Fibroblast of skin of abdomen (primary cell): Measurements from ENCODE around the gene ABCA6.
"Not testable (repeated sequence)": the region's sequence is repeated elsewhere in the genome, so short reads cannot be mapped to it uniquely, and the experiment has no call there.

Source experiments
- DNase-seq: peaks from one replicate; pipeline ENCODE4 v3.0.0-alpha.2; 2013

Gene ABCA6

GRCh38 chr17:69134112-69134511, 7.6 kb downstream of the ABCA6 start:
- no peak for DNase-seq

DNA sequence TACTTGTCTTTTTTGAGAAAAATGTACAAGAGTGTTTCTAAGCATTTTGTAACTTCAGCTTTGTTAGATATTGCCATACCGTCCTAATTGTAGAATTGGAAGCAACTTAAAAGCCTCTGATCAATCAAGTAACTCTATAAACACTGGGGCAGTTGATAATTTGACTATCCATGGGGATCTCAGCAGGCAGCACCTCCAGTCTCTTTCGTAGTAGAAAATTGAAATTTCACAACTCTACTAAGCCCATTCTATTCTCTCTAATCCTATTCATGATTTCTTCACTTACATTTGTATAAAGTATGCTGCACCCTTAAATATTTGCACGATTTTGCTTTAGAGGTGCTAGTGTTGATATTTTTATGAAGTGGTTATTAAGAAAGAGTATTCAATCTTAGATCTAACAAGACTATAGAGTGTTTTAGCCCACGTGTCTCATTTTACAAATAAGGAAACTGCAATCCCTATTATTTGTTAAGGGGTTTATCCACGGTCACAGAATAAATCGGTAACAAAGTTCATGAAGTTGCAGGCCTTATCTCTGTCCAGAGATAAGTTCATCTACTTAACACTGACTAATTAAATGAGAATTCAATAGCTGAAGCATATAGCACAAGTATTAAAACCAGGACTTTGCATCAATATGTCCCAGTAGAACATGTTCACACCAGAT, 10.9 kb downstream of the ABCA6 start:
- no peak for DNase-seq

DNA sequence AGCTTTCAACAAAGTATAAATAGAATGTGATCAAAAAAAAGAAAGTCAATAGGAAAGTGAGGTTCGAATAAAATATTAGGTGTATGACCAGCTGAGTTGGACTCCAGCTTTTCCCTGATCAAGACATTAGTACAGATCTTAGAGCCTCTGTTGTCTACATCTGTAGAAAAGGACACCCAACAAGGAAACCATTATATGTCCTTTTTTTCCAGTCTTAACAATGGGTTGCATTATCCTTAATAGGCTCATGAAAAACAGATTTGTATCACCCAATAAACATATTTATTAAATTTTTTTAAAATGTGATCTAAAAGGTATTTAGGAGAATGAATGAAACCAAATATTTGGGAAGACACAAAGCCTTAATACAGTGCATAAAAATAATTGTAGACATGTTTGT, 18.1 kb downstream of the ABCA6 start:
- DNase-seq = no peak

GRCh38 chr17:69122065-69122464, 19.6 kb downstream of the ABCA6 start:
- DNase-seq = no peak

DNA sequence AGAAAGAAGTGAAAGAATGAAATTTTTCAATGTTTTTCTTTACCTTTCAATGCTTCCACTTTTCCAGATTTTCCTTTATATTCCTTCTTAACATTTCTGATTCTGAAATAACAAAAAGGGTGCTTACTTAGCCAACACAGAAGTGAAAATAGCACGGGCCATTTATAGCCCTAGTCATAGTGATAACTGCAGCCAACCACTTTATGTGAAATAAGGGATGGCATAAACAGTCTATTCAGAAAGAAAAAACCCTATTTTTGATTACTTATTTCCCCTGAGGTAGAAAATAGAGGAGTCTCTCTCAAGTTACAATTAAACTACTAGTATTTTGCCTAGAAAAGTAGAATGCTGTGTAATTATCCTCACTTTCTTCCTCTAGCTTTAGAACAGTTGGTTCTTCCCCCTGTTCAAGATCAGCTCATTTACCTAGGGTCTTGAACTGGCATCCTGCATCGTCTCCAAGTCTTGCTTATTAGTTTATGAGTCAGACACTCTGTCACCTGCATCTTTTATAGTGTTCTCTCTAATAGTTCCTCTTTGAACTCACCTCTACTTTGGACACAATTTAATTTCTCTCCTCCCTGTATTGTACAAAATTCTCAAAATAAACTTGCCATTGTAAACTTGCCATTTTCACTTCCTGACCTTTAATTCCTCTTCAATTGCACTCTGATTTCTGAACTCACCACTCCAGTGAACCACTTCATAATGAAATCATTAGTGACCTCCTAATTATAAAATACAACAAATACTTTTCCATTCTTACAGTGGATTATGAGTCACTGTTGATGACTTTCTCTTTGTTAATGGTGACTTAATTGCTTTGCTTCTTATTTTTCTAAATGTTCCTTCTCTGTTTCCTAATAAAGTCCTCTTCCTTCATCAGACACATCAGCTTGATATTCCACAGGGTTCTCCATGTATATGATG, 23.6 kb downstream of the ABCA6 start:
- DNase-seq = no peak

- DNase-seq = no peak
These were observed 29.9 kb downstream of the ABCA6 start for GRCh38 chr17:69111794-69112193.

- DNase-seq = no peak
These were observed 35.6 kb downstream of the ABCA6 start for GRCh38 chr17:69105907-69106730.

DNA sequence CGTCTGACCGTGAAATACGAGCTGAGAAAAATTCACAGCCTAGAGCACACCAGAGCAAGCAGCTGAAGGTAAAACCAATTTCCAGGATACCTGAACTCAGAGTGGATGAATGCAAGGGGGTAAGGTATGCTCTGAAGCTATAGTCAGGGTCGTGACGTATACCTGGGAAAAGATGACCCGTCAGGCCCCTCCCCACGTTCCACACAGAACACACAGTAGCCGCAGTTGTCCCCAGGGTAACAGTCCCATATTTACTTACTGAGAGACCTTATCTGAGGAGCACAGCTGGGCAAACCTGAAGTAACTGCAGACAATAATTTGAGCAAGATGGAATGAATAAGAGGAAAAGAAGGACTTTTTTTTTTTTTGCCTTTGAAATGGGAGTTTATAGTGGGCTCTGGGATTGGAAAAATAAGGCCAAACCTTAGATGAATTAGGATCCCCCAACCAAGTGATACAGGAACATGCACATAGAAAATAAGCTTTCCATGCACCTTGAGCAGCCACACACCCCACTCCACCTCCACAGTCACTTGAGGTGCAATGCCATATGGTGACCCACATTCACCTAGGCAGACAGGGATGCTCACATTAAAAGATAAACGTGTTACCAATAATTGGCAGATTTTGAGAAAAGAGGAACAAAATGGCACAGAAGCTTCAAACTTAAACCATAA, 38.0 kb downstream of the ABCA6 start:
- no peak for DNase-seq

DNA sequence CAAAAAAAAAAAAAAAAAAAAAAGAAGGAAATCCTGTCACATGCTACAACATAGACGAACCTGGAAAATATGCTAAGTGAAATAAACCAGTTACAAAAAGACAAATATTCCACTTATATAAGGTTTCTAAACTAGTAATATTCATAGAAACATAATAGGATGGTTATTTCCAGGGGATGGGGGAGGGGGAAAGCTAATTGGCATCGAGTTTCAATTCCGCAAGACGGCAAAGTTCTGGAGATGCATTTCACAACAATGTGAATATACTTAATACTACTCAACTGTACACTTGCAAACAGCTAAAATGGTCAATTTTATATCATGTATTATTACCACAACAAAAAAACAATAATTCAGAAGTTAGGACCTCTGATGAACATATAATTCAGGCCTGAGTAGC, 43.1 kb downstream of the ABCA6 start:
- DNase-seq = no peak

- DNase-seq = no peak
These were observed 45.2 kb downstream of the ABCA6 start for GRCh38 chr17:69096541-69096940.

GRCh38 chr17:69093995-69094394, 47.7 kb downstream of the ABCA6 start:
- no peak for DNase-seq

- no peak for DNase-seq
These were observed 48.4 kb downstream of the ABCA6 start for GRCh38 chr17:69093279-69093789.

DNA sequence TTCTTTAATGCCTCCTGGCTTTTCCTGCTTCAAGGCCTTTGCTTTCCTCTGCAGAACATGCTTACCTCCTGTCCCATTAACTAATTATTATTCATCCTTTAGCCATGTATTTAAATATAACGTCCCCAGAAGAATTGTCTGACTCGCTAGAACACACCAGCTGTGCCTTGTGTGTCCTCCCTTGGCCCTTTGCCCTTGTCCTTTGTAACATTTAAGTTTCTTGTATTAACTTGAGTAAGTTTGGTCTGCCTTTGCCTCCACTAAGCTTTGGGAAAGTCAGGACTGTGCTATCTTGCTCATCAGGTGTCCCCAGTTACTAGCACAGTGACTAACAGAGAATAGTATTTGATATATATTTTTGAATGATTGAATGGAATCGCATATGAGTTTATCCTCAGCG, 51.3 kb downstream of the ABCA6 start:
- no peak for DNase-seq

GRCh38 chr17:69088643-69089200, 53.0 kb downstream of the ABCA6 start:
- DNase-seq = no peak

DNA sequence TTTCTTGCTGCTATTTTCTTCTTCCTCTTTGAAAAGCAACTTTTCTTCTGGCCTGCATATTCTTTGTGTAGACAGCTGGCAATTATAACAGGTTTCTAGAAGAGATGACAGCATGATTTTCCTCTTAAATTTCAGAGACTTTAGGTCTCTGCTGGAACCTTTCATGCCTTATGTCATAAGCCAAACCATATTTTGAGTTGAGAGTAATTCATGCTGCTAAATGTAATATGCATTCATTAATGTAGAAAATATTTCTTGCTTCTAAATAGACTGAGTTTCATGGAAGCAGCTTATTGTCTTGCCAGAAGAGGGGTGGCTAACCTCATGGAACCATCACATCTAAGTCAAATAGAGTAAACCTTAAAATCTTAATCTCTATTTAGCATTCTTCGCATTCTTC, 55.1 kb downstream of the ABCA6 start:
- DNase-seq = no peak

DNA sequence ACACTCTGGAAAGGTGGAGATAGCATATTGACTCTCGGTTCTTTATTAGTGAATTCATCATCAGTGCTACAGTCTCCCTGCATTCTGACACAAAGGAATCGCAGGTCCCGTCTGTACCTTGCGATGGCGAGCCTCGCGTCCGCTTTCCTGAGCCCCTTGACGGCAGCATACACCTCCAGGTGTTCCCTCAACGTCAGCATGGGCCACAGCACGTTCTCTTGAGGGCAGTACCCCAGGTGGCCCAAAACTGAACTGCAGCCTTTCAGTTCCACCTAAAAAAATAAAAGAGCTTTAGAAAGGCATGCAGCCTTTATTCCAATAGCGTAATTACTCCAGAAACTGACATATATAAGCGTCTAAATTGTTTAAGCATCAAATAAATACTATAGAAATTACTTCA, 56.8 kb downstream of the ABCA6 start:
- DNase-seq = no peak

GRCh38 chr17:69082696-69083095, 59.0 kb downstream of the ABCA6 start:
- DNase-seq = no peak

GRCh38 chr17:69078864-69079263, 62.8 kb downstream of the ABCA6 start:
- DNase-seq = no peak

DNA sequence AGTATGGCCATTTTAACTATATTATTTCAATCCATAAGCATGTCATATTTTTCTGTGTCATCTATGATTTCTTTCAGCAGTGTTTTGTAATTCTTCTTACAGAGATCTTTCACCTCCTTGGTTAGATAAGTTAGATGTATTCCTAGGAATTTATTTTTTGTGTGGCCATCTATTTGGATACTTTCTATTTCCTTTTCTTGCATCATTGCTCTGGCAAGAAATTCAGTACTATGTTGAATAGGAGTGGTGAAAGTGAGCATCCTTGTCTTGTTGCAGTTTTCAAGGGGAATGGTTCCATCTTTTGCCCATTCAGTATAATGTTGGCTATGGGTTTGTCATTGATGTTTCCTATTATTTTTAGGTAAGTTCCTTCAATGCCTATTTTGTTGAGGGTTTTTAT, 65.9 kb downstream of the ABCA6 start:
- peak; percentile 4 for DNase-seq

DNA sequence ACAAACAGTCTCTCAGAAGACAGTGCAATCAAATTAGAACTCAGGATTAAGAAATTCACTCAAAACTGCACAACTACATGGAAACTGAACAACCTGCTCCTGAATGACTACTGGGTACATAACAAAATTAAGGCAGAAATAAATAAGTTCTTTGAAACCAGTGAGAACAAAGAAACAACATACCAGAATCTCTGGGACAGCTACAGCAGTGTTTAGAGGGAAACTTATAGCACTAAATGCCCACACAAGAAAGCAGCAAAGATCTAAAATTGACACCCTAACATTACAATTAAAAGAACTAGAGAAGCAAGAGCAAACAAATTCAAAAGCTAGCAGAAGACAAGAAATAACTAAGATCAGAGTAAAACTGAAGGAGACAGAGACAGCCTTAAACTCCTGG, 68.3 kb downstream of the ABCA6 start:
- not testable (repeated sequence) for DNase-seq

GRCh38 chr17:69072803-69073256, 68.9 kb downstream of the ABCA6 start:
- DNase-seq = not testable (repeated sequence)

DNA sequence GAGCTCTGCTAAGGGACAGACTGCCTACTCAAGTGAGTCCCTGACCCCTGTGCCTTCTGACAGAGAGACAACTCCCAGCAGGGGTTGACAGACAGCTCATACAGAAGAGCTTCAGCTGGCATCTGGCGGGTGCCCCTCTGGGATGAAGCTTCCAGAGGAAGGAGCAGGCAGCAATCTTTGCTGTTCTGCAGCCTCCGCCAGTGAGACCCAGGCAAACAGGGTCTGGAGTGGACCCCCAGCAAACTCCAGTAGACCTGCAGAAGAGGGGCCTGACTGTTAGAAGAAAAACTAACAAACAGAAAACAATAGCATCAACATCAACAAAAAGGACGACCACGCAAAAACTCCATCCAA, 70.5 kb downstream of the ABCA6 start:
- DNase-seq = not testable (repeated sequence)
